Measurements from ENCODE around the gene PSMB5. TPM values are rescaled to one million over a fixed set of nuclear protein-coding genes. Genes with fewer than 3 reads are reported as not detected.

PSMB5 gene
- total RNA-seq, 4 donors from 2014 or later, result 90.2 to 154 (median 113) TPM

DNA sequence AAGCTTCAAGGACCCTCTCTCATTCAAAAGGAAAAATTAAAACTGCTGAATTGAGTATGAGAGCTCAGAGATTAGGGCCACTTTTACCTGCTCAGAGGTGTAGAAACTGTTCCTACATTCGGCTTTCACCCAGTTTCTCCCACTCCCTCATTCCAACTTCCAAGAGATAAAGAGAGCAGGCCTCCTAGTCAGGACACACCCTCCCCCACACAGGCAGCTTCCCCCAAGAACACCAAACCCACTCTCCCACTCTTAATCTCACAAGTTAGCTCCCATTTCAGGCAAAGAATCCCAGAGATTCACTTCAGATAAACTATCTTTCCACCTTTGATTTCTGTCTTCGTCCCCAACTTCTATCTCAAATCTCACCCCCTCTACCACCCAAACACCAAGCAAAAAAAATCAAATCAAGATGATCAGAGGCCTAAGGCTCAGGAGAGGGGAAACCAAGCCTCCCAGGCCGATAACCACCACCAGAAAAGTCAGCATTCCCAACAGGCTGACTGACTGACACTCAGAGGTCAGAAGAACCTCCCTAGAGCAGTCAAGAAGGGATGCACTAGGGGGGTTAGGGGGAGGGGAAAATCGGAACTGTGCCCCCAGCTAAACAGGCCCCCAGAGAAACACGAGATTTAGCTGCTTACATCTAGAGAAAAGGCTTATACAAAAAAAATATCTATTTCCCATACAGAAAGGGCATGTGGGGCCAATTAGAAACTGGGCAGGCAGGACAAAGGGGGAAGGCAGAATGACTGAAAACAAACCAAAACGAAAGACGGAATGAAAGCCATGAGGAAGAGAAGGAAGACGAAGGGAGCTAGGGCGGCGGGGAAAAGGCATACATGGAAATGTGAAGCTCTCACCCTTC lies 35.8 kb upstream of the PSMB5 start:
- peak overlapping the region; percentile 69 to 91 (median 80) for H3K27ac ChIP-seq
- 6 to 8% methylated on average over 10 of the region's 10 CpGs for WGBS, 2 donors

DNA sequence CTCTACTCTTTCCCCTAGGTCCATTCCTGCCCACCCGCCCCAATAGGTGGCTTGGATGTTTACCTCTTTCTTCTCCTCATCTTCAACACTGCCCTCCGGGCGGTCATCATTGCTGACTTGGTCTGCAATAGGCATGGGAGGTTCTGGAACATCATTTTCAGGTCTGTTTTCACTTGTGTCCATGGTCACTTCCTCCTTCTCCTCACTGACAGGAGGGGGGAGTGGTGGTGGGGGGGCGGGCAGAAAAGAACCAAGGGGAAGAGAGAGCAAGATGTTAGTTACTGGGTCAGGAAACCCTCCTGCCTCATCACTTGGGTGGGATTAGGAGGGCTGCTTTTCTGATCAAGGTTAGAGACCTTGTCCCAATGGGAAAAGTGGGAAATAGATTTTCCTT lies 34.7 kb upstream of the PSMB5 start:
- TF ChIP-seq, protein P1, sequence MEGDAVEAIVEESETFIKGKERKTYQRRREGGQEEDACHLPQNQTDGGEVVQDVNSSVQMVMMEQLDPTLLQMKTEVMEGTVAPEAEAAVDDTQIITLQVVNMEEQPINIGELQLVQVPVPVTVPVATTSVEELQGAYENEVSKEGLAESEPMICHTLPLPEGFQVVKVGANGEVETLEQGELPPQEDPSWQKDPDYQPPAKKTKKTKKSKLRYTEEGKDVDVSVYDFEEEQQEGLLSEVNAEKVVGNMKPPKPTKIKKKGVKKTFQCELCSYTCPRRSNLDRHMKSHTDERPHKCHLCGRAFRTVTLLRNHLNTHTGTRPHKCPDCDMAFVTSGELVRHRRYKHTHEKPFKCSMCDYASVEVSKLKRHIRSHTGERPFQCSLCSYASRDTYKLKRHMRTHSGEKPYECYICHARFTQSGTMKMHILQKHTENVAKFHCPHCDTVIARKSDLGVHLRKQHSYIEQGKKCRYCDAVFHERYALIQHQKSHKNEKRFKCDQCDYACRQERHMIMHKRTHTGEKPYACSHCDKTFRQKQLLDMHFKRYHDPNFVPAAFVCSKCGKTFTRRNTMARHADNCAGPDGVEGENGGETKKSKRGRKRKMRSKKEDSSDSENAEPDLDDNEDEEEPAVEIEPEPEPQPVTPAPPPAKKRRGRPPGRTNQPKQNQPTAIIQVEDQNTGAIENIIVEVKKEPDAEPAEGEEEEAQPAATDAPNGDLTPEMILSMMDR (IDR thresholded peaks at IDR 0.05), result no peak
- TF ChIP-seq EP300 (IDR thresholded peaks at IDR 0.05), result no peak
- TF ChIP-seq POLR2A (IDR thresholded peaks at IDR 0.05), result no peak
- Histone ChIP-seq H3K4me1 (peaks cover 0 to 45% (median 22%) of the 10 kb centered on the region in 4 donors), H3K36me3 (peaks cover 0 to 67% (median 16%) of the 10 kb centered on the region in 3 donors)

More for the DNA sequence above, 35.8 kb upstream of the PSMB5 start:
- TF ChIP-seq POLR2A (IDR thresholded peaks at IDR 0.05) (no peak), EP300 (IDR thresholded peaks at IDR 0.05) (no peak)
- TF ChIP-seq, protein P1 (IDR thresholded peaks at IDR 0.05), result no peak
- H3K36me3 ChIP-seq, result peaks cover 0 to 67% (median 13%) of the 10 kb centered on the region in 3 donors
- no peak for DNase-seq (ENCODE audit: low spot score in 2 of 2)
- peak overlapping the region; percentile 41 to 68 (median 60) for H3K4me3 ChIP-seq
- no peaks in the 10 kb centered on the region for H3K27me3 ChIP-seq
- peaks cover 0 to 45% (median 22%) of the 10 kb centered on the region in 4 donors for H3K4me1 ChIP-seq
- no peaks in the 10 kb centered on the region for H3K9me3 ChIP-seq

DNA sequence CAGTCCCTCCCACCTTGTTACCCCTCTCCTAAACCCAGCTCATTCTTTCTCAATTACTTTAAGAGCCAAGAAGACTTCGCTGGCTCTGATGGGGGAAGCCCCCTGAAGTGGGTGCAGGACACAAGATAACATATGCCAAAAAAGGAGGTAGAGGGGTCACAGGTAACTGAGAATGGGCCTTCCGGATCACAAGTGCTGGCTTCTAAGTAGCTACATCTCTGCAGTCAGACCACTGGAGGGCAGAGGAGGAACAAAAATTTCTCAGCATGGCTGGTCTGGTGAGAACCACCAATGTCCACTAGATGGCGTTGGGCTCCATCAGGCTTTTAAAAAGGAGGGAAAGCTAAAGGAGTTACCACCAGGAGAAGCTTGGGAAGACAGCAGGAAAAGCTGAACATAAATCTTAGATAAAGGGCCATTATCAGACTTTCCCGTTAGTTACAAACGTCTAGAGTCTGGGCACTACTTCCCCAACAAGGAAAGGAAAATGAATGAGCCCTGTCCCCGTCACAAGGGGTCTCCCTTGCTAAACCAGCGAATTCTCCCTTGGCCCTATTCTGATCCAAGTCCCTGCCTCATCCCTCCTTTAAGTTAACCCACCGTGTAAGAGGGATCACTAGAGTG lies 34.2 kb upstream of the PSMB5 start:
- WGBS, 2 donors, result 27 to 29% methylated on average over 8 of the region's 8 CpGs
- TF ChIP-seq, protein P1 (IDR thresholded peaks at IDR 0.05), result peak; percentile 93 to 97 (median 95)
- no peak for TF ChIP-seq POLR2A (IDR thresholded peaks at IDR 0.05)
- no peak overlapping the region for H3K4me3 ChIP-seq
- H3K36me3 ChIP-seq, result peaks cover 5 to 67% (median 21%) of the 10 kb centered on the region in 3 donors
- peak; percentile 53 to 89 for DNase-seq (ENCODE audit: low spot score in 2 of 2)
- no peaks in the 10 kb centered on the region for H3K9me3 ChIP-seq
- H3K4me1 ChIP-seq, result peaks cover 0 to 45% (median 22%) of the 10 kb centered on the region in 4 donors
- no peaks in the 10 kb centered on the region for H3K27me3 ChIP-seq
- peak overlapping the region in 1 of 4 donors; percentile 17 for H3K27ac ChIP-seq

More for the DNA sequence above, 34.7 kb upstream of the PSMB5 start:
- no peak for DNase-seq (ENCODE audit: low spot score in 2 of 2)
- no peak overlapping the region for H3K27ac ChIP-seq
- no peaks in the 10 kb centered on the region for H3K27me3 ChIP-seq
- no peak overlapping the region for H3K4me3 ChIP-seq
- no peaks in the 10 kb centered on the region for H3K9me3 ChIP-seq
- 80 to 83% methylated on average over 4 of the region's 4 CpGs for WGBS, 2 donors

DNA sequence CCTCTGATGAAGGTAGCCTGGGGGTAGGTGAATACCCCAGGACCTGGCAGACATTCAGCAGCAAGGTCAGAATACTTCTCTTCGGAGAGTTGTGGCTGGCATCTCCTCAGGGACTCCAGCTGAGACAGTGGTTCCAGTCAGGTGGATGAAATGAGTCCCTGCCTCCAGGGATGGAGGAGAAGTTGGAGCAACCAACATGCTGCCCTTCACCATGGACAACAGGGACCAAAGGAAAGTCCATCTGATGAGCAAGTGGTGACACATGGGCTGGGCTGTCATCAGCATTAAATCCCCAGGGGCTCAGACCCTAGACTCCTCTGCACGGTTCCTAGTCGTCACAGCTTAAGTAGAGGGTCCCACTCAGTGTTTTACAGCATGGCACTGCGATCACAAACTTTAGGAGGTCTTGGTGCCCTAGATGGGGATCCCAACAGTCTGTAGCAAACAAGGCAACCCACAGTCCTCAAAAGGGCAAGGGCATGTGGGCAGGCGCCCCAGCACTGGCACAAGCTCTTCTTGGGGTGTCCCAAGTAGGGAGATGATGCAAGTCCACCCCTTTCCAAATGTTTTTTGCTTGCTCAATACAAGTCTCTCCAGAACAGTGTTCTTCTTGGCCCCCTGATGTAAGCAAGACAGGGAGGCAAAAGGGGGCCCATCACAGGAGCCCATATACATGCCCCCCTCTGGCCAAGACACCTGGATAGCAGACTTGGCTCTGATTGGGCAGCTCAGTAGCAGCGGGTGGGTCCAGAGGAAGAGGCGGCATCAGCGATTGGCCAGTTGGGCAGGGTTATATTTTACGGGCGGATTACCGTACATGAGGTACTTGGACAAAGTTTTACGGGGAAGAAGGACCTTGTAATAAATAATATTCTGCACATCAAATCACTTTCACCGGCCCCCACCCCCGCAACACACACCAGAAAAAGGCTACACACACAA lies 33.4 kb upstream of the PSMB5 start:
- peaks cover 5 to 67% (median 29%) of the 10 kb centered on the region in 3 donors for H3K36me3 ChIP-seq
- 72 to 75% methylated on average over 14 of the region's 14 CpGs for WGBS, 2 donors
- peak overlapping the region in 1 of 4 donors; percentile 17 for H3K27ac ChIP-seq
- H3K4me1 ChIP-seq, result peaks cover 0 to 45% (median 22%) of the 10 kb centered on the region in 4 donors
- H3K4me3 ChIP-seq, result no peak overlapping the region
- no peaks in the 10 kb centered on the region for H3K9me3 ChIP-seq
- TF ChIP-seq, protein P1 (IDR thresholded peaks at IDR 0.05), result no peak
- no peak for TF ChIP-seq POLR2A (IDR thresholded peaks at IDR 0.05)
- TF ChIP-seq EP300 (IDR thresholded peaks at IDR 0.05), result no peak
- DNase-seq (ENCODE audit: low spot score in 2 of 2), result no peak
- H3K27me3 ChIP-seq, result no peaks in the 10 kb centered on the region
